Stimulated activated CD4-positive, alpha-beta T cell treated with anti-CD3 and anti-CD28 coated beads, Interleukin-15, amount 100 ng/mL, for 1 hour (primary cell): ENCODE data around the gene TRAPPC12.
"Not testable (repeated sequence)": the region's sequence is repeated elsewhere in the genome, so short reads cannot be mapped to it uniquely, and the experiment has no call there.

Experiments used
- DNase-seq, 2 donors: peaks; one replicate each; pipeline ENCODE4 v3.0.0-alpha.2; 2020; ENCODE audit warnings: low read depth in 1 of 2, low spot score in 1 of 2

Gene TRAPPC12

DNA sequence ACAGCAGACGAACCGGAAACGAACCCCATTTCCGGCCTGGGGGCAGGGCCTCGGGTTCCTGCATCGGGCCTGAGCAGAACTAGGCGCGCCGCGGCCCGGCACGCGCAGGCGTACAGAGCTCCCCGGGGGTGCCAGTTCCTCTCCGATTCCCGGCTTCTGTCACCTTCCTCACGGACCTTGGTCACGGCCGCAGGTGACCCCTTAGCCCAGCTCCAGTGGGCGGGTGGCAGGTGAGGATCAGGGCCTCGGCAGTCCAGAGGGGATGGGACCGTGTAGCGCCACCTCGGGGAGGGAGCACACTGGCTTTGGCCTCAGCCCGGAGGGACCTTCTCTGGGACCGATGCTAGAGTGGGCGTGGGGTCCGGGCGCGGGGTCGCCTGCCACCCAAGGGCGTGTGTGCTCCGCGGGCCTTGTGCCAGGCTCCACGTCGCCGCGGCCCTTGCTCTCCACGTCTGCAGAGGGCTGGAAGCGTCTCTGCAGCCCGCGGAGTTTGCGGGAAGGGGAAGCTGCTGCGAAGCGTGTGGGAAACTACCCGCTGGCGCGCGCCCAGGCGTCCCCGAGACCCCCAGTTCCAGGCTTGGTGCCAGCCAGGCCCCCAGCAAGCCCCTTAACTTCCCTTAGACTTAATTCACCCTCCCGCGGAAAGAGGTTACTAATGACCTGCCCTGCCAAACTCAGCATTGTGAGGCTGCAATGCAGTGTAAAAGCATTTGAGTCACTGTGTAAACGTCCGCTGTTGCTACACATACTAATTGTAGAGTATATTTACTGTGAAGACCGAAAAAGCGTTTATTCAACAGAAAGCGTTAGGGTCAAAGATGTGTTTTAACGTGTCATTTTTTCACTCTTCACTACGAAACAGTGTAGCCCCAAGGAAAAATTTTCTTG is at the start of gene TRAPPC12:
TRAPPC12 (plus strand) TSS at position 48 of the 888 bp plus-strand sequence. CDS start 7,930 bp downstream, outside the sequence.
- peak; percentile 82 to 91 for DNase-seq

DNA sequence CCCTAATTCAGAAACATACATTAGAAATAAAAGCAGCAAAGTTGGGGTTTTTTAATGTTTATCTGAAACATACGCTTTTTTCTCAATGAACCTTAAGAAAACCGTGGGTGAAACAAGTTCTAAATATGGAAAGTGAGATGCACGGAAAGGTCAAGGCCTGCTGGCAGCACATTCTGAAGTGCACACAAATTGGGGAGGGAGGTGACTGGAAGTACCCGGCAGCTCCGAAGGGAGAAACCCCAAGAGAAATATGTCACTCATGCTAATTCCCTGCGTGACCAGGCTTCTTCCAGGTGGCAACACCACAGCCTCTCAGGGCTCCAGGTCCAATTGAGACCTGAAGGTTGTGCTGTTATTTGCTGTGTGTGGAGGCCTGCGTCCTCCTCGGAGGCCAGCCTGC is 47.4 kb upstream of the TRAPPC12 start:
- DNase-seq, result no peak

- no peak for DNase-seq
Measured at GRCh38 chr2:3334392-3335345, 44.8 kb upstream of the TRAPPC12 start.

DNA sequence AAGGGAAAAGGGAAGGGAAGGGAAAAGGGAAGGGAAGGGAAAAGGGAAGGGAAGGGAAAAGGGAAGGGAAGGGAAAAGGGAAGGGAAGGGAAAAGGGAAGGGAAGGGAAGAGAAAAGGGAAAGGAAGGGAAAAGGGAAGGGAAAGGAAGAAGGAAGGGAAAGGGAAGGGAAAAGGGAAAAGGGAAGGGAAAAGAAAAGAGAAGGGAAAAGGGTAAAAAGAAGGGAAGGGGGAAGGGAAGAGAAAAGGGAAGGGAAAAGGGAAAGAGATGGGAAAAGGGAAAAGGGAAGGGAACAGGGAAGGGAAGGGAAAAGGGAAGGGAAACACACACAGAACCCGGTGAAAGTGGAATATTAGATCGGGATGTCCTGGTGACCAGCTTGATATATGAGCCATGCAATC is 42.6 kb upstream of the TRAPPC12 start:
- no peak for DNase-seq

- no peak for DNase-seq
Measured at GRCh38 chr2:3338340-3338739, 41.2 kb upstream of the TRAPPC12 start.

DNA sequence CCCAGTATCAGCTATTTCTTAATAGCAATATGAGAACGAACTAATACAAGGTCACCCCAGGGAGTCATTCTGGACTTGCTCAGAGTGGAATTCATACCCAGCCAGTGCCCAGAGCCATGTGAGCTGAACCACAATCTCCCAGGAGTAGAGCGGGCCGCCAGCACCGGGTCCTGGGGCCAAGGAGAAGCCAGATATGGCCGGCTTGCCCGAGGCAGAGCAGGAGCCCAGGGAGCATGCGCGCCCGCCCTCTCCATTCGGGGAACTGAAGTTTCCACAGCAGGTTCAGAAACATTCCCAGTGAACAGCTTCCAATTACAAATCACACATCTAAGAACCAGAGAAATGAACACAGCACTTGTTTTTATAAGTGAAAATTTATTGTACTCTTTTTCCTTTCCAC is 39.4 kb upstream of the TRAPPC12 start:
- no peak for DNase-seq

DNA sequence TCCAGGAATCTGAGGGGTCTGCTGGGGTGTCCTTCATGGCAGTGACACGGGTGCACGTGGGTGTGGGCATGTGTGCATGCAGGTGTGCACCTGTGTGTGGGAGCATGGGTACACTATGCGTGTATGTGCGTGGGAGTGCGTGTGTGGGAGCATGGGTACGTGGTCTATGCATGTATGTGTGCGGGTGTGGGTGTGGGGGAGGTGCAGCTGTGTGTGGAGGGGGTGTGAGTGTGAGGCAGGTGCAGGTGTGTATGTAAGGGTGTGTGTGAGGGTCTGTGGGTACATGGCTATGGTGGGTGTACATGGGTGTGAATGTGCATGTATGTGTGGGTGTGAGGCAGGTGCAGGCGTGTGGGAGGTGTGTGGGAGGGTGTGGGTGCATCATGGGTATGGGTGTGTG is 38.2 kb upstream of the TRAPPC12 start:
- no peak for DNase-seq

DNA sequence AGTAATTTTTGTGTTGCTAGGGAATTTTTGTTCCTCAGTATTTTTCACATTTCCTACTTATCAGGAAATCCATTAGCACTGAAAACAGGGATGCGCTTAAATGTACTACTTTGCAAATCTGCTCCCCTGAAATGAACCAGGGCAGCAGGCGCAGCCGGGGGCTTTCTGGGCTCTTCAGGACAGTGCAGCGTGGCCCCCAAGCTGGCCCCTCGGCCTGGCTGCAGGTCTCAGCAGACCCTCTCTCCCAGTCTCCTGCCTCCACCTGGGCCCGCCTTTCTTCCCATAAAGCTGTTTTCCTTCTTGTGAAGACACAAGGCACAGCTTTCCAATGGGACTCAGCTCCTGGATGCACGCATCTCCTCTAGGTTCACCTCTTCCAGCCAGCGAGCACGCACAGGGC is 37.2 kb upstream of the TRAPPC12 start:
- no peak for DNase-seq

DNA sequence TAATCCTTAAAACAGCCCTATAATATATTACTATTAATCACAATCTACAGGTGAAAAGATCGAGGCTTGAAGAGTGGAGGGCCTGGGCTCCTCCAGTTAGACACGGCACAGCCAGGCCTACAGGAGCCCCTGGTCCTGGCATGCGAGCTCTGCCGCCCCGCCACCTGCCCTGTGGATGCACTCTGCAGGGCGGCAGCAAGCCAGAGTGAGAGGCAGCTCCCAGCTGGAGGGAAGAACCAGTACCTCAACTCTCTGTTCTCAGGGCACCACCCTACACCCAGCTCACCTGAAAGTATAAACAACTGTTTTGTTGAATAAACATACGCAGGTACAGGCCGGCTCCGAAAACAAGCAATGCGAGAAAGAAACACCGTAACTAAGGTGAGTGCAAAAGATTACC is 36.5 kb upstream of the TRAPPC12 start:
- no peak for DNase-seq

- DNase-seq, result no peak
Measured at GRCh38 chr2:3344897-3345296, 34.6 kb upstream of the TRAPPC12 start.

DNA sequence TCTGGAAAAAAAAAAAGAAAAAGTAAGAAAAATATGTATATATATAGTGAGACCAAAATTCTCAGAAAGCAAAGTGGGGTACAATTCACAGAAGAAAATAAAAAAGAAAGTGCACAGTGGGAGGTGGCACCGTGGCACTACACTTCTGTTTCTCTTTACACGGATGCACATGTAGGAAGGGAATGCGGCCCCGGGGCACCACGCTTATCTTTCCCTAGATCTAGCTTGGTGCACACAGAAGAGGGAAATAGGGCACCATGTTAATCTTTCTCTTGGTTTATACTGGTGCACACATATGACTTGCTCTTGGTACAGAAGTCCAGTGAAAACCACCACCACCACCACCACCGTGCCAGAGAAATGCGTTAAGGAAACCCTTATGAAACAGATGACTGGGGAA is 33.9 kb upstream of the TRAPPC12 start:
- DNase-seq, result no peak

GRCh38 chr2:3348767-3349166 is 30.7 kb upstream of the TRAPPC12 start:
- no peak for DNase-seq

DNA sequence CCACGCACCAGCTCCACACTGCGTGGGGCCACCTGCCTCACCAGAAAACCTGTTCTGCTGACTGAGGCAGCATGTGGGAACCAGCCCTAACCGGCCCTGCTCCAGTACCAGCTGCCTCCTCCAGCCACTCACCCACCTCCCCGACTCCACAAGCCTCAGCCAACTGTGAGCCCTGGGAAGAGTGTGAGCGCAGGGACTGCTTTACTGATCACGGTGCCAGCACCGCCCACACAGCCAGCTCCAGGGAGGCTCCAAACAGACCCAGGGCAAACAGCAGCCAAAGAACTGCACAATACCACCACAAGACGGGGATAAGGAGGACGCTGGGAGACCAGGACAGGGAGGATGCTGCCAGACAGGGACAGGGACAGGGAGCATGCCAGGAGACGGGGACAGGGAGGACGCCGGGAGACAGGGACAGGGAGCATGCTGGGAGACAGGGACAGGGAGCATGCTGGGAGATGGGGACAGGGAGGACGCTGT is 30.2 kb upstream of the TRAPPC12 start:
- DNase-seq, result no peak

DNA sequence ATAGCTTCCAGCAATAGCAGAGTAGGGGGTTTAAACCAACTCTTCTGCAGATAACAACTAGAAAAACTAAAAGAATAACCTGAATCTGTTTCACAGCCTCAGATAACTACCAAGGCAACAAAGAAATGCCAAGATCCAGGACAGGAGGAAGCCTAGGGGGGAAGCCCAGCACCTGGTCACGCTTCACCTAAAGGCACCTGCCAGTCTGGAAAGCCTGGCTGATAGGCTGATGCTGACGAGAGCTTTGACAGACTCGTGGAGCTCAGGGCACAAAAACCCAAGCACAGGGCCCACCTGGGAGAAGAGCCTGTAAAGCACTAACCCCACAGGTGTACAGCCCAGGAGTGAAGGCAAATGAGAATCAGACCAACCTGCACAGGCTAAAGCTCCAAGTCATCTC is 24.5 kb upstream of the TRAPPC12 start:
- DNase-seq, result no peak

- no peak for DNase-seq
Measured at GRCh38 chr2:3355951-3356569, 23.4 kb upstream of the TRAPPC12 start.

- no peak for DNase-seq
Measured at GRCh38 chr2:3356799-3357198, 22.7 kb upstream of the TRAPPC12 start.

GRCh38 chr2:3357446-3357845 is 22.0 kb upstream of the TRAPPC12 start:
- not testable (repeated sequence) for DNase-seq

DNA sequence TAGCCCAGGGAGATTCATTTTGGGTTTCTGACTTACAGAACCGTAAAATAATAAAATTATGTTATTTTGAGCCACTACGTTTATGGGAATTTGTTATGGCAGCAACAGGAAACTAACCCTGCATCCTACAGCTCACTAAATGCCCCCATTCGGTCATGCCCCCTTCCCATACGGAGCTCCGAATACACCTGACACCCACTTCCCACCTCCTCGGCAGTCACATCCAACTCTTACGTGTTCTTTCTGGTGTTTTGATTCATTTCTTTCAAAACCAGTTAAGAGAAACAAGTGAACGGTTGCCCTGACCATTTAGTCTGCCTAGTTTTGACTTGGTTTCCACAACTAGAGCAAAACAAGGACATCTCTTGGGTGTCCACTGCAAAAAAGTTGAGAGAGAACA is 21.6 kb upstream of the TRAPPC12 start:
- no peak for DNase-seq

- DNase-seq, result no peak
Measured at GRCh38 chr2:3361518-3362389, 17.7 kb upstream of the TRAPPC12 start.

DNA sequence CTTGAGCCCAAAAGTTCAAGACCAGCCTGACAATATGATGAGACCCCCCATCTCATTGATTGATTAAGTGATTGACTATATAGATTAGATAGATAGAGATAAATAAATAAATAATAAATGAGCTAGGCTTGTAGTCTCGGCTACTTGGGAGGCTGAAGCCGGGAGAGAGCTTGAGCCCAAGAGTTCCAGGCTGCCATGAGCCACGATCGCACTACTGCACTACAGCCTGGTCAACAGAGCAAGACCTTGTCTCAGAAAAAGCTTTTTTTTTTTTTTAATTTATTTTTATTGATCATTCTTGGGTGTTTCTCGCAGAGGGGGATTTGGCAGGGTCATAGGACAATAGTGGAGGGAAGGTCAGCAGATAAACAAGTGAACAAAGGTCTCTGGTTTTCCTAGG is 14.3 kb upstream of the TRAPPC12 start:
- DNase-seq, result no peak
